HepG2 (cell line): ENCODE results near the gene C1orf159. TPM values are rescaled to one million over a fixed set of nuclear protein-coding genes. Genes with fewer than 3 reads are reported as not detected.

Experiments used
- AKAP8 ChIP-seq: sonication (generic); formaldehyde crosslinking; IDR thresholded peaks from 2 replicates; pipeline ENCODE4 v1.5.1; 2020; ENCODE audit warnings: mild to moderate bottlenecking, missing genetic modification reagents
- ATF1 ChIP-seq: IDR thresholded peaks from 2 replicates; pipeline ENCODE4 v1.6.1; 2016; ENCODE audit warnings: mild to moderate bottlenecking, control low read depth
- IKZF5 ChIP-seq: IDR thresholded peaks from 2 replicates; pipeline ENCODE4 v1.6.1; 2018; ENCODE audit warnings: missing genetic modification reagents, mild to moderate bottlenecking, missing compliant biosample characterization
- KDM2A ChIP-seq: sonication (generic); formaldehyde crosslinking; IDR thresholded peaks from 2 replicates; pipeline ENCODE4 v1.4.0; 2020; ENCODE audit warnings: low read depth, missing genetic modification reagents, borderline replicate concordance
- KLF13 ChIP-seq: sonication (generic); formaldehyde crosslinking; IDR thresholded peaks from 2 replicates; pipeline ENCODE4 v1.4.0; 2020; ENCODE audit warnings: mild to moderate bottlenecking, missing genetic modification reagents
- MAZ ChIP-seq, 2 experiments: sonication (generic) in 1 of 2; formaldehyde crosslinking in 1 of 2; IDR thresholded peaks; 2 replicates each; pipeline versions ENCODE4 v1.5.0 to v1.6.1; 2012 to 2020; ENCODE audit warnings: low read depth in 2 of 2, mild to moderate bottlenecking in 2 of 2, borderline replicate concordance in 1 of 2, improper control_type of control experiment in 1 of 2, low read length in 1 of 2, missing genetic modification reagents in 1 of 2, moderate library complexity in 1 of 2
- MTA3 ChIP-seq: sonication (generic); formaldehyde crosslinking; IDR thresholded peaks from 2 replicates; pipeline ENCODE4 v1.4.0; 2020; ENCODE audit warnings: missing genetic modification reagents
- PAWR ChIP-seq: sonication (generic); formaldehyde crosslinking; IDR thresholded peaks from 2 replicates; pipeline ENCODE4 v1.4.0; 2020; ENCODE audit warnings: missing genetic modification reagents, mild to moderate bottlenecking, borderline replicate concordance
- PITX1 ChIP-seq: sonication (generic); formaldehyde crosslinking; IDR thresholded peaks from 2 replicates; pipeline ENCODE4 v1.5.1; 2020; ENCODE audit warnings: mild to moderate bottlenecking, missing genetic modification reagents
- POGK ChIP-seq: sonication (generic); formaldehyde crosslinking; conservative IDR thresholded peaks from 2 replicates; pipeline ENCODE4 v1.8.0; 2022; ENCODE audit warnings: mild to moderate bottlenecking, moderate library complexity, missing genetic modification reagents
- SMAD1 ChIP-seq: sonication (generic); formaldehyde crosslinking; IDR thresholded peaks from 2 replicates; pipeline ENCODE4 v1.4.0; 2020; ENCODE audit warnings: missing genetic modification reagents, low read depth, mild to moderate bottlenecking, borderline replicate concordance
- SOX13 ChIP-seq, 3 experiments: fragments of 450-650 bp in 1 of 3; sonication (generic) in 1 of 3; formaldehyde crosslinking in 1 of 3; IDR thresholded peaks in 2 of 3; conservative IDR thresholded peaks in 1 of 3; 2 replicates each; pipeline versions ENCODE4 v1.5.0 to v1.6.1; 2016 to 2020; ENCODE audit warnings: antibody characterized with exemption in 1 of 3, mild to moderate bottlenecking in 1 of 3, missing compliant biosample characterization in 1 of 3, missing genetic modification reagents in 1 of 3, moderate library complexity in 1 of 3
- SRY ChIP-seq: sonication (generic); formaldehyde crosslinking; IDR thresholded peaks from 2 replicates; pipeline ENCODE4 v1.8.0; 2022; ENCODE audit warnings: mild to moderate bottlenecking, missing genetic modification reagents
- TERF1 ChIP-seq: sonication (generic); formaldehyde crosslinking; IDR thresholded peaks from 2 replicates; pipeline ENCODE4 v1.8.0; 2022; ENCODE audit warnings: mild to moderate bottlenecking, missing genetic modification reagents, moderate library complexity
- ZBTB10 ChIP-seq: sonication (generic); formaldehyde crosslinking; IDR thresholded peaks from 2 replicates; pipeline ENCODE4 v1.4.0; 2020; ENCODE audit warnings: missing genetic modification reagents, borderline replicate concordance
- ZNF136 ChIP-seq: sonication (generic); formaldehyde crosslinking; IDR thresholded peaks from 2 replicates; pipeline ENCODE4 v1.8.1; 2022; ENCODE audit warnings: low read depth, mild to moderate bottlenecking, moderate library complexity, missing genetic modification reagents
- ZNF746 ChIP-seq: sonication (generic); formaldehyde crosslinking; IDR thresholded peaks from 2 replicates; pipeline ENCODE4 v1.8.0; 2022; ENCODE audit warnings: mild to moderate bottlenecking, missing genetic modification reagents
- polyA plus RNA-seq, 8 experiments: library from polyadenylated mRNA; depleted of rRNA in 3 of 8; stranded (reverse) in 7 of 8; unstranded in 1 of 8; fragments of >200 nt; fragmentation: Illumina TruSeq in 4 of 8; extraction: Trizol in 4 of 8; gene quantifications; 2 replicates each; pipeline versions ENCODE4 v1.2.1 to v1.2.3, GENCODE V29; 2011 to 2016; ENCODE audit warnings: low read depth in 4 of 8, missing spikeins in 1 of 8, mixed read lengths in 1 of 8; ENCODE audit not compliant: insufficient read depth in 1 of 8
- total RNA-seq, 5 experiments: library from RNA; depleted of rRNA; stranded (reverse); fragments of >200 nt; fragmentation: Illumina TruSeq; extraction: Trizol; gene quantifications; 2 replicates each; pipeline ENCODE4 v1.2.3, GENCODE V29; 2016; ENCODE audit warnings: low read depth in 1 of 5
- TF ChIP-seq, protein P1 (sequence below): sonication (generic); formaldehyde crosslinking; IDR thresholded peaks from 2 replicates; pipeline ENCODE4 v1.4.0; 2020; ENCODE audit warnings: low read depth, mild to moderate bottlenecking, missing genetic modification reagents

Gene C1orf159
- total and polyA plus RNA-seq, 2 of the 13 experiments (the other 11 are each of a cell fraction or from before 2014, with no cell fraction given): 3.8 to 6.7 TPM

GRCh38 chr1:1058088-1058905 lies 57.6 kb downstream of the C1orf159 start (continued):
- TF ChIP-seq KDM2A (CRISPR knock-in tag): peak; percentile 67; the same call in 1 of the 2 replicates
- no peak; the same call in 1 of the 2 replicates for TF ChIP-seq POGK (CRISPR knock-in tag)
- TF ChIP-seq, protein P1, sequence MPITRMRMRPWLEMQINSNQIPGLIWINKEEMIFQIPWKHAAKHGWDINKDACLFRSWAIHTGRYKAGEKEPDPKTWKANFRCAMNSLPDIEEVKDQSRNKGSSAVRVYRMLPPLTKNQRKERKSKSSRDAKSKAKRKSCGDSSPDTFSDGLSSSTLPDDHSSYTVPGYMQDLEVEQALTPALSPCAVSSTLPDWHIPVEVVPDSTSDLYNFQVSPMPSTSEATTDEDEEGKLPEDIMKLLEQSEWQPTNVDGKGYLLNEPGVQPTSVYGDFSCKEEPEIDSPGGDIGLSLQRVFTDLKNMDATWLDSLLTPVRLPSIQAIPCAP: no peak
- TF ChIP-seq ATF1 (CRISPR knock-in tag): no peak
- peak; percentile 93 for TF ChIP-seq ZNF746 (CRISPR knock-in tag)
- peak; percentile 37; the same call in 1 of the 2 replicates for TF ChIP-seq MAZ (IDR thresholded peaks at IDR 0.05; ENCODE audit: borderline replicate concordance, low read depth, low read length)
- peak; percentile 70 for TF ChIP-seq MAZ (CRISPR knock-in tag; IDR thresholded peaks at IDR 0.05; ENCODE audit: low read depth)
- TF ChIP-seq SMAD1 (CRISPR knock-in tag): 0 out of 2 replicates have a peak, but pooled peaks have one; percentile 40
- TF ChIP-seq ZNF136 (CRISPR knock-in tag): 0 out of 2 replicates have a peak, but pooled peaks have one; percentile 34
- TF ChIP-seq TERF1 (CRISPR knock-in tag): peak; percentile 64; the same call in 1 of the 2 replicates
- no peak for TF ChIP-seq ZBTB10 (CRISPR knock-in tag)
- TF ChIP-seq IKZF5: 0 out of 2 replicates have a peak, but pooled peaks have one; percentile 6
- 0 out of 2 replicates have a peak, but pooled peaks have one; percentile 77 for TF ChIP-seq KLF13
- TF ChIP-seq SRY (CRISPR knock-in tag): peak; percentile 60
- peak; percentile 62; the same call in 1 of the 2 replicates for TF ChIP-seq AKAP8 (CRISPR knock-in tag)
- TF ChIP-seq PAWR (CRISPR knock-in tag): 0 out of 2 replicates have a peak, but pooled peaks have one; percentile 53
- no peak for TF ChIP-seq SOX13 (IDR thresholded peaks at IDR 0.05)
- TF ChIP-seq SOX13 (CRISPR knock-in tag; conservative IDR thresholded peaks at IDR 0.05 in 1 of 2, IDR thresholded peaks at IDR 0.05 in 1 of 2): peak in 1 of 2 experiments; percentile 28; a peak in 1 of 4 replicates
- peak; percentile 56; the same call in 1 of the 2 replicates for TF ChIP-seq PITX1 (CRISPR knock-in tag)
- no peak for TF ChIP-seq MTA3 (CRISPR knock-in tag)
